HG02642 (cell line): ENCODE data around the gene WBP1L.

Source experiments
- ATAC-seq: cut with Tn5 transposase; IDR thresholded peaks from one replicate; pipeline ENCODE4 v1.9.1; 2021; ENCODE audit warnings: mild to moderate bottlenecking; ENCODE audit not compliant: unreplicated experiment, poor library complexity

Gene WBP1L

DNA sequence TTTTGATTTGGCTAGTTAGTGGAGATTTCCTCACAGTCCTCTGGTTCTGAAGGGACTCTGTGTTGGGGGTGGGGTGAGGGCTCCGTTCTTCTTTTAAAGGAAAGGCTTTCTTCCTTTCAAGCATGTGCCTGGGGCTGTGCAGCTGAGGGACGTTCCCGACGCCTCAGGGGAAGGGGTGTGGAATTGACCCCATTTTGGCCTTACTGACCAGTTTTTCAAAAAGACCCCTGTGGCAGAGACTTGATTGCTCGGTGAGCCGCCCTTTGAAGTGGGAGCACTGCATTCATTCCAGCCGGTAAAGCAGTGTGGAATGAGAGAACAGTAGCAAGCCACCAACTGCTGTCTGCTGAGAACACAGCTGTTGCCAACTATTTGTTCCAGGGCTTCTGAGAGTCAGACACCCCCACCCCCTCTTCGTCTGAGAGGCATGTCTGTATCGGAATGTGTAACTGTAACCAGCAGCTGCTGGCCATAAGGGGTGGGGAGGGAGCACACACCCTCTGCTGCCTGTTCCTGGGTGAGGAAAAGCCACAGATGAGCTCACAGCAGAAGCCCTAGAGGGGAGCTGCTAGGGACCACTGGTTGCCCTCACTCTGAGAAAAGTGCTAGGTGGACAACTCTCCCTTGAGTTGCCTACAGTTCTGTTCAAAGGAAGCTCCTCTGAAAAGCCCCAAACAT lies 33.2 kb downstream of the WBP1L start:
- ATAC-seq: no peak

DNA sequence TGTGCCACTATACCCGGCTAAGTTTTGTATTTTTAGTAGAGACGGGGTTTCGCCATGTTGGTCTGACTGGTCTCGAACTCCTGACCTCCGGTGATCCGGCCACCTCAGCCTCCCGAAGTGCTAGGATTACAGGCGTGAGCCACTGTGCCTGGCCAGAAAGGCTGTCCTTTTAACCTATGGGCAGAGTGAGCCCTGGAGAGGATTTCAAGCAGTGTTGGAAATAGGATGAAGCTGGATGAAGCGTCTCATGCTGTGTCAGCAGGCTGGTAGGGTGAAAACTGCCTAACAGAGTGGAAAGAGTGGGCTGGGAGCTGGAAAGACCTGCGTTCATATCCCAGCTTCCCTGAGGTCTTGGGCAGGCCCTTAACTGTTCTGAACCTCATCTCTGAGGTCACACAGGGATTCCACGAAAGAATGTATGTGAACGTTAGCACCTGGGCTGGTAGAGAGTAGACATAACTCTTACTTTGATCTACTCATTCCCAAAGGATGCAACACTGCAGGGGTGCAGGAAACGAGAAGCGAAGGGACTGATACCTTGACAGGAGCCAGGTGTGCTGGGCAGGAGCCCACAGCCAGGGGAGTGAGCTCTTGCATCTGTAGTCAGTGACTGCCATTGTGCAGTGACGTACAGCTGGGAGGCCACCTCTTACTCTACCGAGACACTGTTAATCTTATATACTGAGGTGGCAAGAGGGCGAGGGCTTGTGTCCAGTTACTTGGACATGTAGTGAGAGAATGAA lies 34.1 kb downstream of the WBP1L start:
- no peak for ATAC-seq

- ATAC-seq: no peak
Measured at GRCh38 chr10:102778781-102779180, 35.0 kb downstream of the WBP1L start.

DNA sequence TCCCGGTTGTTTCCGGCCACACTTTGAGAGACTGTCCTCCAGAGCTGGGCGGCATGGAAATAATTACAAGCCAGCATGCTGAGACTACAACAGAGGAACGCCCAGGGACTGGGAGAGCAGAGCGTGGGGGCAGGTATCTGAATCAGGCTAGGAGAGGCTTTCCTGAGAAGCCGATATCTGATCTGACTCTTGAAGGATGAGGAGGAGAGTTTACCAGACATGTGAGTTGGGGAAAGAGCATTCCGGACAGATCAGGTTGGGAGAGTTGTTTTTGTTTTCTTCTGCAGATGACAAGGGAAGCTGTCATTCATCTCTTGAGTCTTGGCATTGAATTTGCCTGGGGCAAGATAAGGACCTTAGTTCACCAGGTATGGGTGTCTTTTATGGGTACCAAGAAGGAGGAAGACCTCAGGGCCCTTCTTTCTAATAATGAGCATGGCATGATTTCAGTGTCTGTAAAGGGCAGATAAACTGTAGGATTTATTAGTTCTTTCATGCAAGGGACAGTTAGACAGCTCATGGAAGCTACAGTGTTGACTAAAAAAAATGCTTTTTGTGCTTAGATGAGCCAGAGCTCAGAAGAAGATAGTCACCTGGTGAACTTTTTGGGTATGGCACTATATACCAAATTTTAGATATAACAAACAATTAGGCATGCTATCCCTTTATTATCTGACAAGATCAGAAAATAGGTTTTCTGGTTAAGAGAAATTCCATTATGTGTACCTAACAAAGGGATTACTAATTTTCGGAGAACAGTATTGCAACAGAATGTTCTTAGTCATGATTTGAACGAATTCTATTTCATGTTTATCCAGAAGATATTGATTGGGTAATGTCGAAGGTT lies 36.2 kb downstream of the WBP1L start:
- no peak for ATAC-seq

GRCh38 chr10:102780527-102780808 lies 36.7 kb downstream of the WBP1L start:
- no peak for ATAC-seq

DNA sequence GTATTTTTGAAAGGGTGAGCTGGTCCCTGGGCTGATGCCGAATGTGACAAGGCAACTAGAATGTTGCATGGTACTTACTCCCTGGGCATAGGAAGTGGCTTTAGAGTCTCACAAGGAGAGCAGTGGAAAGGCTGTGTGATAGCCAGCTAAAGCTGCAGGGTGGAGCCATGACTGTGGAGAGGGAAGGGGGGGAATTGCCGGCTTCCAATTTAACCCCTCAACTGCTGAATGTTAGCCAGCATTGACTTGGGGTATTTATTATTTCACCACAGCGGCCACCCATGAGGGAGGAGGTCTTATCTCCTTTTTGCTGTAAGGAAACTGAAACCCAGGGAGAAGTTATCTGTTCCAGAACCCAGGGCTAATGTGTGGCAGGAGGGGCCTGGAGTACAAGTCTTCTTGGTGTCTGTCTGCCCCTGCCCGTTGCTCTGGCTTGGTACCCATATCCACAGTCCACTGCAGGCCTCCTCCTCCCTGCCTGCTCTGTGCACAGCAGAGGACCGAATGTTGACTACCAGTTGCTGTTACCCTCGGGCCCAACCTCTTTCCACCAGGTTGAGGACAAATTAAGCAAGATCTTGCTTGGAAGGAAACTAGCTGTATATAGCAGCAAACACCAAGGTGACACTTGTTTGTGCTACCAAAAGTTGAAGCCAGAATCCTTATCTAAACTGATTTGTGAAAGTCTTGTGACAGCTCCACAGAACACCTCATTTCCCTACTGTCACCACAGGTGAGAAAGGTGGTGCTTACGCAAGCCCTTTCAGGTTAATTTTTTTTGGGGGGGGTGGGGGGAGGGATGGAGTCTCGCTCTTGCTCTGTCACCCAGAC lies 37.6 kb downstream of the WBP1L start:
- no peak for ATAC-seq

DNA sequence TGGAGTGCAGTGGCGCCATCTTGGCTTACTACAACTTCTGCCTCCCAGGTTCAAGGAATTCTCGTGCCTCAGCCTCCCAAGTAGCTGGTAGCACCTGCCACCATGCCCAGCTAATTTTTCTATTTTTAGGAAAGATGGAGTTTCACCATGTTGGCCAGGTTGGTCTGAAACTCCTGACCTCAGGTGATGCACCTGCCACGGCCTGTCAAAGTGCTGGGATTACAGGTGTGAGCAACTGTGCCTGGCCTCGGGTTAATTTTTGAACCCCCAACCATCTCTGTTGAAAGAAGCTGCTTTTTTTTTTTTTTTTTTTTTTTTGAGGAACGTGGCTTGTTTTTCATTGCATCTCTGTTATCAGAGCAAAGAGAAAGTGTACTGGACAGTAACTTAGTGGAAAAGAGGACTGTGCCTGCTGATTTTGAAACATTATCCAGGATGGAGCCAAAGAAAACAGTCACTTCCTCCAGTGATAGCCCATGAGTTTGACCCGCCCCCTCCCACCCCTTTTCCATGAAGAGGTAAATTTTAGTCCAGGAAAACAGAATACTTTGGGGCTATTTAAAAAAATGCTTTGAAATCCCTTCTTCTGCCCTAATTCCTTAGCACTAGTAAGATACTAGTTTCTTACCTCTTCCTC lies 38.3 kb downstream of the WBP1L start:
- no peak for ATAC-seq

GRCh38 chr10:102782673-102783551 lies 39.2 kb downstream of the WBP1L start:
- no peak for ATAC-seq

DNA sequence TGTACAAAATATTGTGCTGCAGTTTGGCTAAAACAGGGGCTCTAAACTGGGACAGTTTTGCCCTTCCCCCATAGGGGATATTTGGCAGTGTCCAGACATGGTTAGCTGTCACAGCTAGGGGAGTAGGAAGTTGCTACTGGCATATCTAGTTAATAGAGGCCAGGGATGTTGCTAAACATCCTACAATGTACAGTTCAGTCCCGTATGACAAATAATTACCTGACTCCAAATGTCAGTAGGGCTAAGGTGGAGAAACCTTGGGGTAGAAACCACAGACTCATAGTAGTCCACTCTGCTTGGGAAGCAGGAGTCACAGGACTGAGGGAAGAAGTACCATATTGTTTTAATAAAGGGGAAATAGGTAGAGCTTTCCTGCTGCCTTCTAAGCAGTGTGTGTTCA lies 39.8 kb downstream of the WBP1L start:
- ATAC-seq: no peak

DNA sequence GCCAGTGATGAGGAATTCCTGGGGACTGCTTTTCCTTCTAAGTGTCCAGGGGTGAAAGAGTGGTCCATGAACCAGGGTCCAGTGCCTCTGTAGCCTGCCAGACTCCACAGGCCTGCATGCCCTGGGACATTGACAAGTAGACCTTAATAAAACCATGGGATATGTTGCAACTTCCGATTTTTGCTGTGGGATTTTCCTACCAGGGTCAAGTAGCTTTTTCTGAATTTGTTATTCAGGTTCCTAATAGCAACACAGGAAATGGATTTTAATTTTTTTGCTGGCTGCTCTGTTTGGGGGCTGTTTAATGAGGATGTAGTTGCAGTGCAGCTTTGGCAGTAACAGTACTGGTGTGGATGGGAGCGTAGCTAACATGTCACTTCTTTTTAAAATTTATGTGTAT lies 42.1 kb downstream of the WBP1L start:
- ATAC-seq: no peak

- no peak for ATAC-seq
Measured at GRCh38 chr10:102791754-102792395, 48.1 kb downstream of the WBP1L start.

GRCh38 chr10:102795453-102796406 lies 52.0 kb downstream of the WBP1L start:
- ATAC-seq: peak; percentile 13

- ATAC-seq: peak; percentile 98
Measured at GRCh38 chr10:102796407-102797176, 52.8 kb downstream of the WBP1L start.

GRCh38 chr10:102799691-102800471 lies 56.1 kb downstream of the WBP1L start:
- ATAC-seq: no peak

GRCh38 chr10:102800611-102801335 lies 57.0 kb downstream of the WBP1L start:
- no peak for ATAC-seq
